Progenitor cell of endocrine pancreas (in vitro differentiated cells): ENCODE results near the gene NID1. TPM values are rescaled to one million over a fixed set of nuclear protein-coding genes. Genes with fewer than 3 reads are reported as not detected.

ENCODE experiments used
- DNase-seq: peaks from one replicate; pipeline ENCODE4 v3.0.0; 2021; ENCODE audit warnings: low spot score; ENCODE audit not compliant: unreplicated experiment
- H3K27ac Mint-ChIP-seq: 2 replicates; pipeline ENCODE4 v1.8.0; 2021; ENCODE audit warnings: mild to moderate bottlenecking, moderate library complexity, mixed read lengths
- H3K27me3 Mint-ChIP-seq: 2 replicates; pipeline ENCODE4 v1.8.0; 2021; ENCODE audit warnings: mixed read lengths
- H3K36me3 Mint-ChIP-seq: 2 replicates; pipeline ENCODE4 v1.8.0; 2022; ENCODE audit warnings: mixed read lengths; ENCODE audit not compliant: insufficient read depth
- H3K4me1 Mint-ChIP-seq: 2 replicates; pipeline ENCODE4 v1.8.0; 2021; ENCODE audit warnings: low read depth, mixed read lengths
- H3K4me3 Mint-ChIP-seq: 2 replicates; pipeline ENCODE4 v1.8.0; 2021; ENCODE audit warnings: low read depth, mild to moderate bottlenecking, moderate library complexity, mixed read lengths
- H3K9me3 Mint-ChIP-seq: 2 replicates; pipeline ENCODE4 v1.8.0; 2021; ENCODE audit warnings: low read depth, mixed read lengths
- total RNA-seq: library from RNA; stranded (reverse); gene quantifications from 2 replicates; pipeline ENCODE4 v1.2.1, GENCODE V29; 2021
- TF ChIP-seq, protein P1 (sequence below): fragments of 200-600 bp; sonication (generic); IDR thresholded peaks from one replicate; pipeline ENCODE4 v1.5.0; 2021; ENCODE audit warnings: antibody characterized with exemption, mild to moderate bottlenecking; ENCODE audit not compliant: unreplicated experiment

Gene NID1
- total RNA-seq, 1 donor from 2014 or later, result 21.0 TPM

DNA sequence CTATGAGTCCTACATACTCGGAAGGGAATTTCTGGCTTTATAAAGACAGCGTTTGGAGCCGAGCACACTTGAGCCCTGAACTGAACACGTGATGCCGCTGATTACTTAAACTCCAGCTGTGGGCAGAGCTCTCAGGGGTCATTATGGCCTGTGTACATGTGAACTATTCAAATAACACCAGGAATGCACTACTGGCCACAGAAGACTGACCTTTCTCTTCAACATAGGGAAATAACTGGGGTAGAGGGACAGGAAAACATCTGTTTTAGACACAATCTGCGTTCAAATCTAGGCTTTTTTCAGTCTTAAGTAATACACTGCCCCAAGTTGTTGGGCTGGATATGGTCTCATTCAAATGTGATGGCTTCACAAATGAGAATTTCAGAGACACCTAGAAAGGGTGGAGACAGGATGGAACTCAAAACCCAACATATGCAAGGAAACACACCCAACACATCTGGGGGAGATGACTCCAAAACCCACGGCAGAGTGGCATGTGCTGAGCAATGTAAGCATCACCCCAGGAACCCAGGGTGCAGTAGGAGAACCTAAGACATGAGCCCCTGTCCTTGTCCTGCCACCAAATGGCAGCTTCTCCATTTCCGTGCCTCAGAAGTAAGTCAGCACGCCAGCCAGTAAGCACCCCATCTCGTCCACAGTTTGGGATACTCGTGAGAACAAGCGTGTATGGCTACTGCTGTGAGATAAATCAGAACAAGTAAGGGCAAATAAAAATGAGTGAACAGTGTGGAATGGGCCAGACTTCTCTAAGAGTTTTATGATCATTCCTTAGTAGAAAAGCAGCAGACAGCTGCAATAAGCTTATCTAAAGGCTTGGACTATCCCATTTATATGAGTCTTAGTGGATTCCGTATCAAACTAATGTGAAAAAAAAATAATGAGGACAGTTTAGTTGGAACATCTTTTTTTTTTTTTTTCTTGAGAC, 24.9 kb downstream of the NID1 start:
- no peak overlapping the region for H3K4me3 Mint-ChIP-seq
- peaks cover 8% of the 10 kb centered on the region for H3K4me1 Mint-ChIP-seq
- peaks cover 7% of the 10 kb centered on the region for H3K36me3 Mint-ChIP-seq
- H3K9me3 Mint-ChIP-seq, result peaks cover 3% of the 10 kb centered on the region
- TF ChIP-seq, protein P1, sequence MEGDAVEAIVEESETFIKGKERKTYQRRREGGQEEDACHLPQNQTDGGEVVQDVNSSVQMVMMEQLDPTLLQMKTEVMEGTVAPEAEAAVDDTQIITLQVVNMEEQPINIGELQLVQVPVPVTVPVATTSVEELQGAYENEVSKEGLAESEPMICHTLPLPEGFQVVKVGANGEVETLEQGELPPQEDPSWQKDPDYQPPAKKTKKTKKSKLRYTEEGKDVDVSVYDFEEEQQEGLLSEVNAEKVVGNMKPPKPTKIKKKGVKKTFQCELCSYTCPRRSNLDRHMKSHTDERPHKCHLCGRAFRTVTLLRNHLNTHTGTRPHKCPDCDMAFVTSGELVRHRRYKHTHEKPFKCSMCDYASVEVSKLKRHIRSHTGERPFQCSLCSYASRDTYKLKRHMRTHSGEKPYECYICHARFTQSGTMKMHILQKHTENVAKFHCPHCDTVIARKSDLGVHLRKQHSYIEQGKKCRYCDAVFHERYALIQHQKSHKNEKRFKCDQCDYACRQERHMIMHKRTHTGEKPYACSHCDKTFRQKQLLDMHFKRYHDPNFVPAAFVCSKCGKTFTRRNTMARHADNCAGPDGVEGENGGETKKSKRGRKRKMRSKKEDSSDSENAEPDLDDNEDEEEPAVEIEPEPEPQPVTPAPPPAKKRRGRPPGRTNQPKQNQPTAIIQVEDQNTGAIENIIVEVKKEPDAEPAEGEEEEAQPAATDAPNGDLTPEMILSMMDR, result no peak
- DNase-seq, result no peak
- no peaks in the 10 kb centered on the region for H3K27me3 Mint-ChIP-seq
- peak overlapping the region; percentile 38 for H3K27ac Mint-ChIP-seq

DNA sequence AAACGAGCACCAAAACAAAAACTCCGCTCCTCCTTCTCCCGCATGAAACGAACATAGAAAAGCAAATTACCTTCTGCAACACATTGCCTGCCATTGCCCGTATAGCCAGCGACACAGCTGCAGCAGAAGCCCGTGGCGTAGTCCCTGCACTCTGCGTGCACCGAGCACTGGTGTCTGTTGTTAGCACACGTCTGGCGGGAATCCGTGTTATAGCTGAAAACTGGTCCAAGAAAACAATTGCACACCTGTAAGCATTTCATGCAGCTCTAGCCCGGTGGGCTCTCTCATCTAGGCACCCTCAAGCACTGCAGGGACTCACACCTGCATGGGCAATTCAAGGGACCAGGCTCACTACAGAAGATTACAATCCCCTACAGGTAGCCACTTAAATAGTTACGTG, 26.9 kb downstream of the NID1 start:
- TF ChIP-seq, protein P1, result no peak
- Mint-ChIP-seq H3K4me3 (no peak overlapping the region), H3K4me1 (peaks cover 8% of the 10 kb centered on the region), H3K27me3 (no peaks in the 10 kb centered on the region), H3K36me3 (peaks cover 7% of the 10 kb centered on the region), H3K27ac (no peak overlapping the region), H3K9me3 (peaks cover 1% of the 10 kb centered on the region)
- no peak for DNase-seq

DNA sequence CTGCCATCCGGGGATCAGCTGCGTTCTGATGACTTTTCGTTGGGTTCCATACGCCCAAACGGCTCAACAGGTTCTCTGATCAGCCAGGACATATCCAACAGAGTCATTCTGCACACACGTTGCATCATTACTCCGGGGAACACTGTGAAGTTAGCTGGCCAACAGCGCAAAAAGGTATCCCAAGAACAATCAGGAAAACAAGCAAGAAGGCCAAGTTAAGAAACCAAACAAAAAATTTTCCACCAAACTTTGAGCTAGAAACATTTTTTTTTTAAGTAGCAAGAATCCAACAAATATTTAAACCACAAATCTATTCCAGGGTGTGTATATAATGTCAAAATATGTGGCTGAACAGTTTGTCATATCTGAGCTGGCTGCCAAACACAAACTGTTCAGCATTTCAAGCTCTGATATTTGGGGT, 29.2 kb downstream of the NID1 start:
- no peak overlapping the region for H3K4me3 Mint-ChIP-seq
- peaks cover 8% of the 10 kb centered on the region for H3K4me1 Mint-ChIP-seq
- no peaks in the 10 kb centered on the region for H3K9me3 Mint-ChIP-seq
- TF ChIP-seq, protein P1, result no peak
- H3K36me3 Mint-ChIP-seq, result peaks cover 4% of the 10 kb centered on the region
- H3K27me3 Mint-ChIP-seq, result no peaks in the 10 kb centered on the region
- no peak overlapping the region for H3K27ac Mint-ChIP-seq
- DNase-seq, result no peak

DNA sequence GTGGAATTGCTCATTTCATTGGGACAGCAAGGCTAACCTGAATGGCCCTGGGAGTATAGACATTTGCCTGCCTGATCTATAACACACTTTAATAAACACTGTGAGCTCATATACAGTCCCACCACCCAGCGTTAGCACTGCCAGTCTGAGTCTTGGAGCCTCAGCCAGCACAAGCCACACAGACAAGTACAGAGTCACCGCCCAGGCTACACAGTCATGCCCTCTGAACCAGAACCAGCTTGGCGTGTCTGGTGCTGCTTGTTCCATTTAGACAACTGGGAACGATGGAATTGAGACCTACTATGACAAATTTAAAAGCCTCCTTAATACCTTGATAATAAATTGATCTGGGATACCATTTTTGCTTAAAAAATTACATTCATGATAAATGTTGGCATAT, 31.6 kb downstream of the NID1 start:
- Mint-ChIP-seq H3K4me3 (no peak overlapping the region), H3K36me3 (peaks cover 4% of the 10 kb centered on the region), H3K4me1 (no peaks in the 10 kb centered on the region), H3K9me3 (no peaks in the 10 kb centered on the region), H3K27ac (no peak overlapping the region), H3K27me3 (no peaks in the 10 kb centered on the region)
- DNase-seq, result no peak
- TF ChIP-seq, protein P1, result no peak

DNA sequence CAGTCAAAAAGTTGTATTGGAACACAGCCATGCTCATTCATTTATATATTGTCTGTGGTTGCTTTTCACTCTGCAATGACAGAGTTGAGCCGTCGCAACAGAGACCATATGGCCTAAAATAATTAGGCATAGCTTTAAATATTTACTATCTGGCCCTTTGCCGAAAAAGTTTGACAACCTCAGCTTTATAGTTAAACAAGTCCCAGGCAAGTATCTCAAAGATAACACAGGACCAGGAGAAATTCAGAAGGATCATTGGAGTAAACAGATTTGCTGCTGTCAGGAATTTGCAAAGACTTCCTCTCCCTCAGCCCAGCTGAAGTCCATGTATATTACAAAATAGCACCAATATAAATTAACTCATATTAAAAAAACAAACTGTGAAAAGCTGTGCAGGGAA, 34.4 kb downstream of the NID1 start:
- DNase-seq, result no peak
- Mint-ChIP-seq H3K27ac (no peak overlapping the region), H3K9me3 (no peaks in the 10 kb centered on the region), H3K4me3 (no peak overlapping the region), H3K36me3 (peaks cover 5% of the 10 kb centered on the region), H3K27me3 (no peaks in the 10 kb centered on the region), H3K4me1 (no peaks in the 10 kb centered on the region)
- TF ChIP-seq, protein P1, result no peak
